SK-N-SH (cell line): Measurements from ENCODE around the gene CEL. TPM values are rescaled to one million over a fixed set of nuclear protein-coding genes. Genes with fewer than 3 reads are reported as not detected.
A peak's percentile ranks its signal among the peaks of the same experiment; 100 is the strongest.

ENCODE experiments used
- CTCF ChIA-PET: fragments of 300-600, 350-600 bp; formaldehyde crosslinking; extraction: SDS; loops from one replicate; lab custom pipeline; 2021; lab: Yijun Ruan, JAX
- POLR2A ChIA-PET: fragments of 350-600 bp; sonication (Branson Sonifier 250); formaldehyde crosslinking; extraction: SDS; loops from one replicate; lab custom pipeline; 2020; ENCODE audit warnings: antibody characterized with exemption, inconsistent platforms; lab: Yijun Ruan, JAX
- DNase-seq: peaks from one replicate; pipeline ENCODE4 v3.0.0; 2012
- H2AFZ ChIP-seq: fragments of 200-600 bp; sonication (generic); 2 replicates; pipeline ENCODE4 v1.8.1; 2016; ENCODE audit warnings: antibody characterized with exemption, mild to moderate bottlenecking, low read depth
- H3F3A ChIP-seq: fragments of 200-600 bp; sonication (generic); replicated peaks from 2 replicates; pipeline ENCODE3; 2016; ENCODE audit warnings: antibody characterized with exemption, mild to moderate bottlenecking; ENCODE audit not compliant: insufficient read depth
- H3K27ac ChIP-seq, 2 experiments: fragments of 200-500 bp in 1 of 2; fragments of 200-600 bp in 1 of 2; sonication (Bioruptor generic) in 1 of 2; sonication (generic), shearing (Covaris generic) in 1 of 2; 2 replicates each; pipeline versions ENCODE4 v1.5.1 to v1.6.1; 2014 to 2016; ENCODE audit warnings: low read depth in 2 of 2, inconsistent platforms in 1 of 2, low read length in 1 of 2, mild to moderate bottlenecking in 1 of 2, mixed read lengths in 1 of 2
- H3K27me3 ChIP-seq: fragments of 200-600 bp; sonication (generic), shearing (Covaris generic); 2 replicates; pipeline ENCODE4 v1.6.1; 2016; ENCODE audit warnings: mixed run types; ENCODE audit not compliant: insufficient read depth
- H3K36me3 ChIP-seq, 2 experiments: fragments of 200-500 bp in 1 of 2; fragments of 200-600 bp in 1 of 2; sonication (Bioruptor generic) in 1 of 2; sonication (generic) in 1 of 2; replicated peaks in 1 of 2; 2 replicates each; pipeline versions ENCODE3 to v1.5.1; 2014 to 2016; ENCODE audit warnings: low read length in 1 of 2, mild to moderate bottlenecking in 1 of 2; ENCODE audit not compliant: insufficient read depth in 2 of 2, control insufficient read depth in 1 of 2
- H3K4me1 ChIP-seq, 2 experiments: fragments of 200-500 bp in 1 of 2; fragments of 200-600 bp in 1 of 2; sonication (Bioruptor generic) in 1 of 2; sonication (generic), shearing (Covaris generic) in 1 of 2; 2 replicates each; pipeline versions ENCODE4 v1.5.1 to v1.6.1; 2014 to 2016; ENCODE audit warnings: low read depth in 1 of 2, low read length in 1 of 2, mixed run types in 1 of 2; ENCODE audit not compliant: insufficient read depth in 2 of 2, control insufficient read depth in 1 of 2
- H3K4me2 ChIP-seq: fragments of 200-600 bp; sonication (generic), shearing (Covaris generic); 2 replicates; pipeline ENCODE4 v1.6.1; 2017; ENCODE audit warnings: mixed run types
- H3K4me3 ChIP-seq, 2 experiments: fragments of 200-500 bp in 1 of 2; fragments of 200-600 bp in 1 of 2; sonication (Bioruptor generic) in 1 of 2; sonication (generic), shearing (Covaris generic) in 1 of 2; 2 replicates each; pipeline versions ENCODE4 v1.5.1 to v1.8.1; 2014 to 2016; ENCODE audit warnings: low read depth in 2 of 2, inconsistent platforms in 1 of 2, low read length in 1 of 2, mild to moderate bottlenecking in 1 of 2, mixed read lengths in 1 of 2, moderate library complexity in 1 of 2
- H3K79me2 ChIP-seq: fragments of 200-600 bp; sonication (generic); 2 replicates; pipeline ENCODE4 v1.8.1; 2017; ENCODE audit warnings: mild to moderate bottlenecking; ENCODE audit not compliant: insufficient read depth
- H3K9ac ChIP-seq: fragments of 200-600 bp; sonication (generic); 2 replicates; pipeline ENCODE4 v1.6.1; 2017; ENCODE audit warnings: mixed run types
- H3K9me2 ChIP-seq: fragments of 200-600 bp; sonication (generic); 2 replicates; pipeline ENCODE4 v1.6.1; 2017; ENCODE audit warnings: mixed run types
- H3K9me3 ChIP-seq: fragments of 200-600 bp; sonication (generic); 2 replicates; pipeline ENCODE4 v1.6.1; 2017; ENCODE audit warnings: mixed run types, mild to moderate bottlenecking, moderate library complexity
- H4K20me1 ChIP-seq: fragments of 200-600 bp; sonication (generic); 2 replicates; pipeline ENCODE4 v1.6.1; 2017; ENCODE audit warnings: mild to moderate bottlenecking, mixed run types; ENCODE audit not compliant: insufficient read depth
- ELF1 ChIP-seq: IDR thresholded peaks from 2 replicates; pipeline ENCODE4 v1.4.0; 2012
- EZH2phosphoT487 ChIP-seq: fragments of 200-600 bp; sonication (generic); IDR thresholded peaks from 2 replicates; pipeline ENCODE4 v1.6.1; 2017; ENCODE audit warnings: low read depth, mixed run types, mild to moderate bottlenecking, antibody characterized with exemption, moderate library complexity, borderline replicate concordance
- FOSL2 ChIP-seq: IDR thresholded peaks from 2 replicates; pipeline ENCODE4 v1.4.0; 2012; ENCODE audit warnings: low read depth, mild to moderate bottlenecking, moderate library complexity, borderline replicate concordance
- FOXJ3 ChIP-seq: sonication (generic); formaldehyde crosslinking; IDR thresholded peaks from 2 replicates; pipeline ENCODE4 v1.5.1; 2020; ENCODE audit warnings: mild to moderate bottlenecking, missing genetic modification reagents
- FOXM1 ChIP-seq: IDR thresholded peaks from 2 replicates; pipeline ENCODE4 v1.4.0; 2012; ENCODE audit warnings: low read depth, mild to moderate bottlenecking
- GATA2 ChIP-seq: sonication (generic); formaldehyde crosslinking; IDR thresholded peaks from 2 replicates; pipeline ENCODE4 v1.5.0; 2020; ENCODE audit warnings: mild to moderate bottlenecking, missing genetic modification reagents
- JUND ChIP-seq: IDR thresholded peaks from 2 replicates; pipeline ENCODE4 v1.4.0; 2012
- MAX ChIP-seq: IDR thresholded peaks from 2 replicates; pipeline ENCODE4 v1.4.0; 2012; ENCODE audit warnings: low read depth
- NRF1 ChIP-seq: IDR thresholded peaks from 2 replicates; pipeline ENCODE4 v1.6.1; 2012; ENCODE audit warnings: low read depth, mild to moderate bottlenecking, low read length
- POLR2AphosphoS5 ChIP-seq: IDR thresholded peaks from 2 replicates; pipeline ENCODE4 v1.6.1; 2012; ENCODE audit warnings: low read depth, low read length
- RCOR1 ChIP-seq: fragments of 150-350 bp; IDR thresholded peaks from 2 replicates; pipeline ENCODE4 v1.6.1; 2017; ENCODE audit warnings: antibody characterized with exemption, low read length
- REST ChIP-seq: IDR thresholded peaks from 2 replicates; pipeline ENCODE4 v1.6.1; 2012; ENCODE audit warnings: mild to moderate bottlenecking, low read depth, low read length, moderate library complexity
- TAF1 ChIP-seq: IDR thresholded peaks from 2 replicates; pipeline ENCODE4 v1.6.1; 2012; ENCODE audit warnings: low read depth, mild to moderate bottlenecking, low read length, moderate library complexity, borderline replicate concordance
- TCF12 ChIP-seq: IDR thresholded peaks from 2 replicates; pipeline ENCODE4 v1.4.0; 2012
- TEAD4 ChIP-seq: IDR thresholded peaks from 2 replicates; pipeline ENCODE4 v1.4.0; 2012; ENCODE audit warnings: mild to moderate bottlenecking, borderline replicate concordance; ENCODE audit not compliant: insufficient read depth
- WGBS: methylation state at CpG from one replicate; pipeline ENCODE4 v1.1.6; 2017; ENCODE audit warnings: low lambda C conversion rate; 5-methylcytosine and 5-hydroxymethylcytosine counted together
- polyA plus RNA-seq, 3 experiments: library from polyadenylated mRNA; depleted of rRNA; stranded (reverse); fragments of >200 nt; gene quantifications; 2 replicates each; pipeline ENCODE4 v1.2.3, GENCODE V29; 2012
- TF ChIP-seq, protein P1 (sequence below): IDR thresholded peaks from 2 replicates; pipeline ENCODE4 v1.4.0; 2012; ENCODE audit warnings: low read depth, borderline replicate concordance

The CEL gene
- polyA plus RNA-seq, 1 of the 3 experiments (the other 2 are of a cell fraction) = 0.87 TPM

GRCh38 chr9:133115604-133116345 lies 54.0 kb downstream of the CEL start:
- Histone ChIP-seq H3K27me3 (no peaks in the 10 kb centered on the region), H3F3A (no peaks in the 10 kb centered on the region), H3K9ac (no peak overlapping the region), H3K9me3 (no peaks in the 10 kb centered on the region), H3K36me3 (peaks cover 0 to 5% of the 10 kb centered on the region in 2 experiments), H4K20me1 (peaks cover 80% of the 10 kb centered on the region), H3K27ac (peak overlapping the region in 1 of 2 experiments; percentile 99; a peak in 2 of 4 replicates), H3K4me2 (no peak overlapping the region), H2AFZ (no peak overlapping the region), H3K9me2 (no peaks in the 10 kb centered on the region), H3K79me2 (peaks cover 38% of the 10 kb centered on the region), H3K4me1 (peaks cover 22 to 84% of the 10 kb centered on the region in 2 experiments), H3K4me3 (no peak overlapping the region)
- TF ChIP-seq FOXM1 = no peak
- TF ChIP-seq JUND = no peak
- TF ChIP-seq EZH2phosphoT487 = no peak
- TF ChIP-seq ELF1 = no peak
- TF ChIP-seq POLR2AphosphoS5 = no peak
- TF ChIP-seq NRF1 = no peak
- no peak for TF ChIP-seq TCF12
- no peak for TF ChIP-seq FOSL2
- no peak for TF ChIP-seq GATA2 (CRISPR knock-in tag)
- no peak for TF ChIP-seq RCOR1
- no peak for TF ChIP-seq TEAD4
- TF ChIP-seq, protein P1, sequence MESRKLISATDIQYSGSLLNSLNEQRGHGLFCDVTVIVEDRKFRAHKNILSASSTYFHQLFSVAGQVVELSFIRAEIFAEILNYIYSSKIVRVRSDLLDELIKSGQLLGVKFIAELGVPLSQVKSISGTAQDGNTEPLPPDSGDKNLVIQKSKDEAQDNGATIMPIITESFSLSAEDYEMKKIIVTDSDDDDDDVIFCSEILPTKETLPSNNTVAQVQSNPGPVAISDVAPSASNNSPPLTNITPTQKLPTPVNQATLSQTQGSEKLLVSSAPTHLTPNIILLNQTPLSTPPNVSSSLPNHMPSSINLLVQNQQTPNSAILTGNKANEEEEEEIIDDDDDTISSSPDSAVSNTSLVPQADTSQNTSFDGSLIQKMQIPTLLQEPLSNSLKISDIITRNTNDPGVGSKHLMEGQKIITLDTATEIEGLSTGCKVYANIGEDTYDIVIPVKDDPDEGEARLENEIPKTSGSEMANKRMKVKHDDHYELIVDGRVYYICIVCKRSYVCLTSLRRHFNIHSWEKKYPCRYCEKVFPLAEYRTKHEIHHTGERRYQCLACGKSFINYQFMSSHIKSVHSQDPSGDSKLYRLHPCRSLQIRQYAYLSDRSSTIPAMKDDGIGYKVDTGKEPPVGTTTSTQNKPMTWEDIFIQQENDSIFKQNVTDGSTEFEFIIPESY = no peak
- TF ChIP-seq TAF1 = no peak
- no peak for TF ChIP-seq FOXJ3 (CRISPR knock-in tag)
- TF ChIP-seq REST = no peak
- TF ChIP-seq MAX = no peak
- DNase-seq = no peak
- POLR2A ChIA-PET = interaction anchor here (1.0 kb wide), 1 partner anchor 20 kb away, joined by 4 read pairs; no protein-coding TSS in a partner anchor
- CTCF ChIA-PET = interaction anchor here (0.6 to 30.3 kb wide), 10 partner anchors 10 to 214 kb away, joined by 3 to 810 read pairs (median 5); no protein-coding TSS in a partner anchor
- WGBS = 93% methylated on average over 11 of the region's 32 CpGs
